Cardiac fibroblast (primary cell): ENCODE data around the gene LIN52.

Experiments used
- DNase-seq, 2 donors: peaks; one replicate each; pipeline versions ENCODE4 v3.0.0 to v3.0.0-alpha.2; 2010; ENCODE audit warnings: low read depth in 2 of 2
- H3K4me3 ChIP-seq, 2 donors: replicated peaks in 1 of 2; 1 replicate in 1 of 2; 2 replicates in 1 of 2; pipeline ENCODE4 v1.5.1; 2011; ENCODE audit warnings: low read depth in 2 of 2, low read length in 2 of 2, mild to moderate bottlenecking in 2 of 2, moderate library complexity in 1 of 2
- TF ChIP-seq, protein P1 (sequence below): IDR thresholded peaks from one replicate; pipeline ENCODE4 v1.5.1; 2011; ENCODE audit warnings: low read depth, mild to moderate bottlenecking, low read length, inconsistent platforms

The LIN52 gene

GRCh38 chr14:74133833-74134481 lies 49.2 kb downstream of the LIN52 start:
- no peak for DNase-seq
- H3K4me3 ChIP-seq: no peak overlapping the region
- TF ChIP-seq, protein P1, sequence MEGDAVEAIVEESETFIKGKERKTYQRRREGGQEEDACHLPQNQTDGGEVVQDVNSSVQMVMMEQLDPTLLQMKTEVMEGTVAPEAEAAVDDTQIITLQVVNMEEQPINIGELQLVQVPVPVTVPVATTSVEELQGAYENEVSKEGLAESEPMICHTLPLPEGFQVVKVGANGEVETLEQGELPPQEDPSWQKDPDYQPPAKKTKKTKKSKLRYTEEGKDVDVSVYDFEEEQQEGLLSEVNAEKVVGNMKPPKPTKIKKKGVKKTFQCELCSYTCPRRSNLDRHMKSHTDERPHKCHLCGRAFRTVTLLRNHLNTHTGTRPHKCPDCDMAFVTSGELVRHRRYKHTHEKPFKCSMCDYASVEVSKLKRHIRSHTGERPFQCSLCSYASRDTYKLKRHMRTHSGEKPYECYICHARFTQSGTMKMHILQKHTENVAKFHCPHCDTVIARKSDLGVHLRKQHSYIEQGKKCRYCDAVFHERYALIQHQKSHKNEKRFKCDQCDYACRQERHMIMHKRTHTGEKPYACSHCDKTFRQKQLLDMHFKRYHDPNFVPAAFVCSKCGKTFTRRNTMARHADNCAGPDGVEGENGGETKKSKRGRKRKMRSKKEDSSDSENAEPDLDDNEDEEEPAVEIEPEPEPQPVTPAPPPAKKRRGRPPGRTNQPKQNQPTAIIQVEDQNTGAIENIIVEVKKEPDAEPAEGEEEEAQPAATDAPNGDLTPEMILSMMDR: no peak

GRCh38 chr14:74134484-74134883 lies 49.7 kb downstream of the LIN52 start:
- TF ChIP-seq, protein P1: no peak
- no peak overlapping the region for H3K4me3 ChIP-seq
- DNase-seq: no peak

DNA sequence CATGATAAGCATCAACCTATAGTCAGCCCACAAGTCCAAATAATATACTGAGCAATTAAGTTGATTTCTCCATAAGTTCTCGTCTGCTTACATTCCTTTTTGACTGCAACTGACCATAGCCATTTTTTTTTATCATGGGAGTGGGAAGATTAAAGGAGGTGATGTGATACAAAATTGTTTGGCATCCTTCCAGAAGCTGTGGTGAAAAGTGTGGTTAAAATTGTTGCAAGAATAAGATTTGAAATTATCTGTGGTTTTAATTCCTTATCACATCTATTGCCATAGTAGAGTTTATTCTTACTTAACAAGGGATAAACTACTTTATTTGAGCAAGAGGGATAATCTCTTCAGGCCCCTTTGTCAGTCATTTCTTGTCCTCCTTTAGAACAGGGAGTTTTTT lies 50.7 kb downstream of the LIN52 start:
- peak; percentile 26 to 77 for DNase-seq
- TF ChIP-seq, protein P1: no peak

GRCh38 chr14:74140374-74140850 lies 55.7 kb downstream of the LIN52 start:
- peak; percentile 13 to 38 for DNase-seq
- TF ChIP-seq, protein P1: no peak
- no peak overlapping the region for H3K4me3 ChIP-seq

More for the DNA sequence above, 50.7 kb downstream of the LIN52 start:
- H3K4me3 ChIP-seq: no peak overlapping the region

- peak; percentile 11 to 45 for DNase-seq
- H3K4me3 ChIP-seq: no peak overlapping the region
- TF ChIP-seq, protein P1: no peak
Observed at GRCh38 chr14:74141703-74142102, 56.9 kb downstream of the LIN52 start.

DNA sequence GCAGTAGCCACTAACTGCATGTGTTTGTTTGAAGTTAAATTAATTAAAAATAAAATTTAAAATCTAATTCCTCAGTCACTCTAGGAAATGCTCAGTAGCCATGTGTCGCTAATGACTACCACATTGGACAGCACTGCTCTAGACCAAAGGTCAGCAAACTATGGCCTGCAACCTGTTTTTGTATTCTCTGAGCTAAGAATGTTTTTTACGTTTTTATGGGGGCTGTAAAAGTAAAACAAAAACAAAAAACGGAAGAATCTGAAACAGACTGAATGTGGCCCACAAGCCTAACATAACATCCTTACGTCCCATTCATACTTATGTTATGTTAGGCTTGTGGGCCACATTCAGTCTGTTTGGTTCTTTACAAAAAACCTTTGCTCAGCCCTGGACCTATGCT lies 57.8 kb downstream of the LIN52 start:
- TF ChIP-seq, protein P1: no peak
- H3K4me3 ChIP-seq: no peak overlapping the region
- no peak for DNase-seq

GRCh38 chr14:74144789-74145188 lies 60.0 kb downstream of the LIN52 start:
- DNase-seq: no peak
- H3K4me3 ChIP-seq: no peak overlapping the region
- TF ChIP-seq, protein P1: no peak
